OCI-LY1 (cell line): ENCODE results near the gene TTLL11.

Source experiments
- H2AFZ ChIP-seq: fragments of 200-600 bp; sonication (generic), shearing (Covaris generic); 2 replicates; pipeline ENCODE4 v1.6.0; 2014; ENCODE audit warnings: antibody characterized with exemption, mild to moderate bottlenecking, low read length
- H3F3A ChIP-seq: fragments of 200-600 bp; sonication (generic), shearing (Covaris generic); 2 replicates; pipeline ENCODE4 v1.6.0; 2014; ENCODE audit warnings: mild to moderate bottlenecking, antibody characterized with exemption, low read length, moderate library complexity; ENCODE audit not compliant: insufficient read depth
- H3K27ac ChIP-seq: fragments of 200-600 bp; sonication (generic); 2 replicates; pipeline ENCODE4 v1.5.1; 2014; ENCODE audit warnings: low read length, mixed run types, mild to moderate bottlenecking, low read depth; ENCODE audit not compliant: poor library complexity, severe bottlenecking
- H3K27me3 ChIP-seq: fragments of 200-600 bp; sonication (generic); 2 replicates; pipeline ENCODE4 v1.6.0; 2014; ENCODE audit warnings: antibody characterized with exemption, mild to moderate bottlenecking, low read length, moderate library complexity; ENCODE audit not compliant: insufficient read depth
- H3K36me3 ChIP-seq: fragments of 200-600 bp; sonication (generic); 2 replicates; pipeline ENCODE4 v1.6.1; 2014; ENCODE audit warnings: mild to moderate bottlenecking, antibody characterized with exemption, low read length, moderate library complexity, mixed read lengths; ENCODE audit not compliant: insufficient read depth
- H3K4me1 ChIP-seq: fragments of 200-600 bp; sonication (generic); 2 replicates; pipeline ENCODE4 v1.5.1; 2014; ENCODE audit warnings: mild to moderate bottlenecking, low read length, moderate library complexity; ENCODE audit not compliant: insufficient read depth, severe bottlenecking
- H3K4me2 ChIP-seq: fragments of 200-600 bp; sonication (generic), shearing (Covaris generic); 2 replicates; pipeline ENCODE4 v1.6.1; 2014; ENCODE audit warnings: low read length
- H3K4me3 ChIP-seq: fragments of 200-600 bp; sonication (generic); 2 replicates; pipeline ENCODE4 v1.5.1; 2014; ENCODE audit warnings: low read length, low read depth, mild to moderate bottlenecking, mixed read lengths; ENCODE audit not compliant: poor library complexity, severe bottlenecking
- H3K79me2 ChIP-seq: fragments of 200-600 bp; shearing (Covaris generic); 2 replicates; pipeline ENCODE4 v1.6.1; 2016; ENCODE audit warnings: mixed run types, low read length, mixed read lengths; ENCODE audit not compliant: insufficient read depth
- H3K9ac ChIP-seq: fragments of 200-600 bp; sonication (generic), shearing (Covaris generic); 2 replicates; pipeline ENCODE4 v1.6.1; 2014; ENCODE audit warnings: mild to moderate bottlenecking, low read length, mixed read lengths
- H3K9me2 ChIP-seq: fragments of 200-600 bp; sonication (generic), shearing (Covaris generic); 2 replicates; pipeline ENCODE4 v1.6.1; 2014; ENCODE audit warnings: low read depth, mild to moderate bottlenecking, low read length, mixed read lengths
- H3K9me3 ChIP-seq: fragments of 200-600 bp; shearing (Covaris generic); 2 replicates; pipeline ENCODE4 v1.6.1; 2014; ENCODE audit warnings: low read length, mixed read lengths
- H4K20me1 ChIP-seq: fragments of 200-600 bp; sonication (generic), shearing (Covaris generic); 2 replicates; pipeline ENCODE4 v1.6.0; 2016; ENCODE audit warnings: mild to moderate bottlenecking, low read length; ENCODE audit not compliant: insufficient read depth
- CTCF ChIP-seq: fragments of 200-600 bp; sonication (generic), shearing (Covaris generic); IDR thresholded peaks from 2 replicates; pipeline ENCODE4 v1.5.1; 2017; ENCODE audit warnings: mild to moderate bottlenecking, antibody characterized with exemption, low read length, moderate library complexity, mixed read lengths
- EZH2 ChIP-seq: fragments of 200-600 bp; sonication (generic), shearing (Covaris generic); IDR thresholded peaks from 2 replicates; pipeline ENCODE4 v1.8.0; 2017; ENCODE audit warnings: borderline replicate concordance, mixed run types, mild to moderate bottlenecking, antibody characterized with exemption, low read length, moderate library complexity, mixed read lengths

Gene TTLL11

GRCh38 chr9:122122468-122122867 is 29.4 kb upstream of the TTLL11 start:
- Histone ChIP-seq H3K9me3 (no peaks in the 10 kb centered on the region), H4K20me1 (no peaks in the 10 kb centered on the region), H3K27ac (no peak overlapping the region), H3K79me2 (no peaks in the 10 kb centered on the region), H3K36me3 (no peaks in the 10 kb centered on the region), H3K4me2 (no peak overlapping the region; the same call in 1 of the 2 replicates), H3K4me1 (peaks cover 11% of the 10 kb centered on the region), H3K27me3 (peaks cover 15% of the 10 kb centered on the region; the same call in 1 of the 2 replicates), H3K9me2 (no peaks in the 10 kb centered on the region), H3F3A (no peaks in the 10 kb centered on the region), H3K4me3 (no peak overlapping the region), H2AFZ (no peak overlapping the region), H3K9ac (no peak overlapping the region)
- no peak for TF ChIP-seq CTCF
- no peak for TF ChIP-seq EZH2

GRCh38 chr9:122121931-122122330 is 28.8 kb upstream of the TTLL11 start:
- no peaks in the 10 kb centered on the region for H3F3A ChIP-seq
- H4K20me1 ChIP-seq, result no peaks in the 10 kb centered on the region
- H3K79me2 ChIP-seq, result no peaks in the 10 kb centered on the region
- H3K4me1 ChIP-seq, result peaks cover 9% of the 10 kb centered on the region
- TF ChIP-seq EZH2 (no peak), CTCF (no peak)
- no peaks in the 10 kb centered on the region for H3K36me3 ChIP-seq
- H3K27ac ChIP-seq, result no peak overlapping the region
- no peaks in the 10 kb centered on the region for H3K9me3 ChIP-seq
- H2AFZ ChIP-seq, result no peak overlapping the region
- no peak overlapping the region for H3K4me2 ChIP-seq
- H3K4me3 ChIP-seq, result no peak overlapping the region
- H3K27me3 ChIP-seq, result 0 out of 2 replicates have a peak, but pooled peaks cover 15% of the 10 kb centered on the region
- no peak overlapping the region for H3K9ac ChIP-seq
- no peaks in the 10 kb centered on the region for H3K9me2 ChIP-seq

- H3K4me2 ChIP-seq, result no peak overlapping the region
- H2AFZ ChIP-seq, result no peak overlapping the region
Measured at GRCh38 chr9:122121391-122121790, 28.3 kb upstream of the TTLL11 start.

More at GRCh38 chr9:122121391-122121790, 28.3 kb upstream of the TTLL11 start:
- H3K27me3 ChIP-seq, result 0 out of 2 replicates have a peak, but pooled peaks cover 13% of the 10 kb centered on the region
- peaks cover 3% of the 10 kb centered on the region for H3K4me1 ChIP-seq
- TF ChIP-seq EZH2 (no peak), CTCF (no peak)
- H3K9ac ChIP-seq, result no peak overlapping the region
- H3F3A ChIP-seq, result no peaks in the 10 kb centered on the region
- no peaks in the 10 kb centered on the region for H3K9me3 ChIP-seq
- no peaks in the 10 kb centered on the region for H3K79me2 ChIP-seq
- H3K4me3 ChIP-seq, result no peak overlapping the region
- H3K27ac ChIP-seq, result no peak overlapping the region
- H3K9me2 ChIP-seq, result no peaks in the 10 kb centered on the region
- no peaks in the 10 kb centered on the region; the same call in 1 of the 2 replicates for H3K36me3 ChIP-seq
- no peaks in the 10 kb centered on the region for H4K20me1 ChIP-seq
